OCI-LY7 (cell line): Measurements from ENCODE around the gene BRD9.

Source experiments
- CTCF ChIP-seq: fragments of 200-600 bp; sonication (generic); conservative IDR thresholded peaks from 2 replicates; pipeline ENCODE4 v1.5.1; 2014; ENCODE audit warnings: mild to moderate bottlenecking, antibody characterized with exemption, low read length, moderate library complexity, mixed read lengths
- EZH2phosphoT487 ChIP-seq: fragments of 200-600 bp; sonication (generic); IDR thresholded peaks from 2 replicates; pipeline ENCODE4 v1.6.1; 2018; ENCODE audit warnings: low read depth, borderline replicate concordance, mild to moderate bottlenecking, mixed run types, antibody characterized with exemption, low read length, moderate library complexity, mixed read lengths

DNA sequence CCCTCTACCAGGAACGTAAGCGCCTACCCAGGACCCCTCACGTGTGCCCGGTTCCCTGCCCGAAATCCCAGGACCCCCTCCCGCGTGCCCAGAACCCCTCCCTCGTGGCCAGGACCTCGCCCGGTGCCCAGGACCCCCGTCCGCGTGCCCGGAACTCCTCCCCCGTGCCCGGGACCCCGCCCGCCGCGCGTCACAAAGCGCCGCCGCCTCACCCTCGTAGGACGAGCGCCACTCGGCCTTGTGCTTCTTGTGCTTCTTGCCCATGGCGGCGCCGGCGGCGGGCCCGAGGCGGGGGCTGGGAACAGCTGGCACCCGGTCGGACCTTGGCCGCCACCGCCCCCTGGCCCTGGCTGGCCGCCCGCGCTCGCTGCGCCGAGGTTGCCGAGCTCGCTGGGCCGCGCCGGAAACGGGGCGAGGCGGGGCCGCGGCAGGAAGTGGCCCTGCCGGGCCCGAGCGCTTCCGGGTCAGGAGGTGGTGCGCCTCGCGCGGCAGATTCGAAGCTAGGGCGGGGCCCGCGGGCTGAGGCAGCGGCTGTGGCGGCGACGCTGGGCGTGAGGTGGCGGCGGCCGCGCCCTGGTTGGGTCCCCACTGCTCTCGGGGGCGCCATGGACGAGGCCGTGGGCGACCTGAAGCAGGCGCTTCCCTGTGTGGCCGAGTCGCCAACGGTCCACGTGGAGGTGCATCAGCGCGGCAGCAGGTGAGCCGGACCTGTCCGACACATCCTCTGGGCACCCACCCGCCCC, at the start of gene BRD9, which contains the start of gene TRIP13:
- no peak for TF ChIP-seq CTCF
- TF ChIP-seq EZH2phosphoT487 = no peak
